ENCODE results near the gene AREG.
A peak's percentile ranks its signal among the peaks of the same experiment; 100 is the strongest.

Gene AREG

DNA sequence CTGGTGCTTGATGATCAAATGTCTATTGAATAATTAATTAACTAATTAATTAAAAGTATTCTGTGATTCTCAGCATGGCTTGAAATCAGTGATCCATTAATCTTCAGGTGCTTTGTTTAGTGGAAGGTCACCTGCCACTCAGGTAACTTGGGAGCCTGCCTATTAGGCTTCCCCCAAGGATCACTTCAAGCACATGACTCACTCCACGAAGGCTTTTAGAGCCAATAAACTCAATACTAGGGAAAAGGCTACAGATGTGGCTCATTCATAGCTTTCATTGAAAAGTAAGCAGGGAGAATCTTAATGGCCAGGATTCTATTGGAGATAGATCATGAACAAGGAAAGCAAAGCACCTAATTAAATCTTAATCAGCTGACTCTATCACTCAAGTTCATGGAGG lies 21.3 kb downstream of the AREG start:
- no peak for DNase-seq

- DNase-seq = peak in 2 of 3 experiments; percentile 4 to 23
Observed at GRCh38 chr4:74471264-74471663, 26.3 kb downstream of the AREG start.

DNA sequence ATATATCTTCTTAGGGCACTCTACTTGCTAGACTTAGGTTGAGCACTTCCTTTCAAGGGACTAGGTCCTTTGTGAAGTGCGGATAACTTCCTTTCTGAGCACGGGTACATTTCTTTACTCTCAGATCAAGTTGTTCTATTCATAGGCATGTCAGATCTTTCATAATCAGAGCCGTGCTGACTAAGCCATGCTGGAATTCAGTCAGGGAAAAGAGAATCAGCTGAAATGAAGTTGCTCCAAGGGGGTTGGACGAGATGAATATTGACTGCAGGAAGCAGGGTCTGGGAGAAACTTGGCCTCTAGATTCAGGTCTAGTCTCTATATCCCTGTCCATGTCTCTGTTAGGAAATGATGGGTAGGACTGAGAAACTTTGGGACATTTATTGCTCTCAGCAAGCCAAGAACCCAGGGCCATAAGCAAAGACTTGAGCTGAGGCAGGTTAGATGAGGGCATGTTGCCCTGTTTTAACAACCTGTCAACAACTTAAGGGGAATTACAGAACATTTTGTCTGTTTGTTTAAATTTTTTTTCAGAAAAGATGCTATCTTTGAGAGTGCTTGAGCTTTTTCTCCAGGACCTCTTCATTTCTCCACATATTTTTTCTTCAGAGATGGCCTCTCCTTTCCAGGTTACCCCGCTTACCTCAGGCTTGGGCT lies 28.3 kb downstream of the AREG start:
- no peak for DNase-seq

DNA sequence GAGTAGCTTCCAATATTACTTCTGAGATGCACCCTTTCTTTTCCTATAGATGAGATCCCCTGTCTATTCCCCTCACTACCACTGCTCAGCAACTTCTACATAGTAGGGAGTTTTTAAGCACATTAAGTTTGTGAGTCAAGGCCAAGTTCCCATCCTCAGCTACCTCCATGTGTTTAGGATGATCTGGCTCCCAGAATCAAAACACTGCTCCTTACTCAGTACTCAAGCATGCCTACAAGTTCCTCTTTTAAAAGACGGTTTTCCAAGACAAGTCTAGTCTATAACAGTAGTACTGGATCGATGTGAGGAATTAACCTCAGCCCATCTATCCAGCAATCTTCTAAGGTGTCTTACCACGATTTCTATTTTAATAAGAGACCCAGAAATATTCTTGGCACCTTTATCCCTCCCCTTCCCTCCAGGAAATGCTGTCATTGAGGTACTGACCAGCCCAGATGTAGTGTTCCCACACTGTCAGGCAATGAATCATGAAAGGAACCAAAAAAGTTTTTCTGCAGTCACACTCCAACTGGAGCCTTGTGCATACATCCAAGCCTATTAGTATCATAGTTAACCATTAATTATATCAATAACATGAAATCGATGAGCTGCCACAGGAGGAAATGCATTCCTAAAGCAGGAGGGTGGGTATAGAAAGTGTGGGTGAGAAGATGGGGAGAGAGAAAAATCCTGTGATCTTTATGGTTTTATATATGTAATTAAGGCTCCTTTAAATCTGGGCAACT lies 29.6 kb downstream of the AREG start:
- DNase-seq = no peak

DNA sequence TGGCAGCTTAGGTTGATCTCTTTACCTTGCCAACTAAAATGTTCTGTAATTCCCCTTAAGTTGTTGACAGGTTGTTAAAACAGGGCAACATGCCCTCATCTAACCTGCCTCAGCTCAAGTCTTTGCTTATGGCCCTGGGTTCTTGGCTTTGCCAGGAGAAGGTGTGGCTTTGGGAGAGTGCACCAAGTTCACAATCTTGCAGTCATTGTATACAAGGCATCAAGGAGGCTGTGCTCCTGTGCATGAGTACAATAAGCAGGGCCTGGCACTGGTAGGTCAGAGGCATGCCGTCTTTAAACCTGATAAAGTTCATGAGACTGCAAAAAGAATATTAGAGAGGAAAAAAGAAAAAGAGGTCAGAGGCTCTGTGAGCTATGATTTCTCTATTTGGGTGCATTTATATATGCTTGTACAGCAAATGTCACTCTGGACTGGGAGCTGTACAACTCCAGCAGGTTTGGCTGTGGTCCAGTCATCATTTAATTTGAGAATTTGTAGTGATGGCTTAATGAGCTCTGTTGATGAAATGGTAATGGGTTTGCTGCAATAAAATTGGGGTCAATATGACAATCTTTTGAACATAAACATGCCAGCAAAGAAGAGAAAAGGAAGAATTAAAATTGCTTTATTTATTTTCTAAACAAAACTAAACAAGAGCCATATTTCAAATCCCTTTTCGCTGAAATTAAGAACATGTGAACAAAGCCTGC lies 30.3 kb downstream of the AREG start:
- no peak for DNase-seq

GRCh38 chr4:74475946-74476345 lies 31.0 kb downstream of the AREG start:
- no peak for DNase-seq

DNA sequence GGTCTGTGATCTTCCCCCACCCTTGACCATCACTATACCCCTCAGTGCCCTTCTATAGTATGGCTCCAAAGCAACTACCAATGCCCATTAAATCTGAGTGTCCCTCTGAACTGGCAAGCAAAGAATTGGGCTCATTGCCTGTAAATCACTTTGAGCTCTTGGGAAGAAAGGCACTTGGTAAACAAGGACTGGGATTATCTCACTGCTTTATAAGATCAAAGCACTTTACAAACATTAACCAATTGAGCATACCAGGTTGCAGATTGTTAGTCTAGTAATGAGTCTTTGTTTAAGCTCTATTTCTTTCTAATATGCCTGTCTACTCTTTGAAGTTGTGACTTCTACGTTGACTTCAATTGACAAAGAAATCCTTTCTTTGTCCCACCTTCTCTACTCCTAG lies 34.1 kb downstream of the AREG start:
- DNase-seq = no peak

DNA sequence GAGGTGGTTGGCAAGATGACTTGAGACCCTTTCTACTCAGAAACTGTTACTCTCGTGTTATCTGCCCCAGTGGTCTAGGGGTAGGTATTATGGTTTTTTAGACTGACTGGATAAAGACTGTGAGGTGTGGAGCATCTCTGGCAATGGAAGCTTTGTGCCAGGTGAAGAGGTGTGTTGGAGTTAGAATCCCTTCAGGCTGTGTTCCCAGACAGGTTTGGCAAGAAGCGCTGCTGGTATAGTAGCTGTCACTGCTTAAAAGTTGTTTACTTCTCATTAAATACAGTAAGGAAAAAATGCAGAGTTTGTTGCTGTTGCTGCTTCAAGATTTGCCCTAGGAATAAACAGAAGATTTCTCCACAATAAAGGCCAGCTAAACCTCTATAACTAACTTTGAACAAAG lies 35.3 kb downstream of the AREG start:
- peak in 1 of 3 experiments; percentile 22 for DNase-seq

DNA sequence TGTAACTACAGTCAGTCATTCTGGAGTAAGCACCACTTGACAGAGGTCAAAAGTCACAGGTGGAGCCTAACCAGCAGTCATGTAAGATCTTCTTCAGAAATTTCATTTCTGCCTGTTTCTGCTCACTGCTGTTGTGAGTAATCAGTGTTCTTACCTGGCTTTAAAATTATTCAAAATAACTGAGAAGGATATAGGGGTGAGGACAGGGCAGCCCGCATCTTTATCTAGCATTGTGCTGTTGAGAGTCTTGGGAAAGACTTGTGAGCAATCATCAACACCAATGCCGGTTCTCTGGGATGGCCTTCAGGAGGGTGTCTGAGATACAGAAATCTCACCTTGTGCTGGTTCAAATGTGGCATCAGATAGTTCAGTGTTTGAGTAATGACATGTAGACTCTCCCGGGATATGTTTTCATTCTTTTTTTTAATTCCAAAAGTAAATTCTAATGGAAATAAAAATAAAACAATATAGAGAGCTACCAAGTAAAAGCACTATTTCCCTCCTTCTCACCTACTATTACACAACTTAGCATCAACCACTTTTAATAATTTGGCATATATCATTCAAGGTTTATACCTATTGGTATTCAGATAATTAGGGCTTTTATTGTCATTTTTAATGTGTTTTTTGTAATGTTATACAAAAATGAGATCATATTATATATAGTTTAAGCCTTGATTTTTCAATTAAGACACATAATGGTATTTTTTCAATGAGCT lies 37.1 kb downstream of the AREG start:
- no peak for DNase-seq

GRCh38 chr4:74483226-74483911 lies 38.4 kb downstream of the AREG start:
- DNase-seq = no peak

DNA sequence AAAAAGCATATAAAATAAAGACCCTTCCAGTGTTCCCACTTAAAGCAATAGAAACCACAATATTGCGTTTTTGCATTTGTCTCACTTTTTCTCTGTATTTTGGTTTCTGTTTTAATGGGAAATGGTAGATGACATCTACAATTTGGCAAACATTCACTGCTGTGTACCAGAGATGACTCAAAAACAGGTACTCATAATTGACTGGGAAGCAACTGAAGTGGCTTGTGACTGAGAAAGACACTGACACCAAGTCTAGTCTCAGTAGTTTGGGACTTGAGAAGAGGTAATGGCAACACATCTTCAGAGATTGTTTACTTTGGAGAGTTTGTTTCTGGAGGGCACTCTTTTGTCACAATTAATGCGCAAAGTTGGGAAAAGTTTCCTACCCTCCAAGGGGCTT lies 42.0 kb downstream of the AREG start:
- no peak for DNase-seq

DNA sequence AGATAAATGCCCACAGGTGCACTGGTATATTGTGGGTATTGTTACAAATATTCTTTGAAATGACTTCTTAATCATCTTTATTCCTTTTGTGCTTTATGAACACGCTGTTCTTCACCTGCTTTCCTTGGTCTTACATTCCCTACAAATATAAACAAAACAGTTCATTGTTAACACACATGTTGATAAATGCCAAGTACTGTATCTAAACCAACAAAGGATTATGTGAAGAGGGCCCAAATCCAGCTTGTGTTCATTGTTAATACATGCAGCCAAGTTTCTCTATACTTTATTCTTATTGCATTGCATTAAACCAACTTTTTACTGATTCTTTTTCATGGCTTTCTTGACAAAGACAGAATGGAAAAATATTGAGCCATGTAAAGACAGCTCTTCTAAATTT lies 42.8 kb downstream of the AREG start:
- DNase-seq = no peak

- no peak for DNase-seq
Observed at GRCh38 chr4:74490736-74491135, 45.8 kb downstream of the AREG start.

DNA sequence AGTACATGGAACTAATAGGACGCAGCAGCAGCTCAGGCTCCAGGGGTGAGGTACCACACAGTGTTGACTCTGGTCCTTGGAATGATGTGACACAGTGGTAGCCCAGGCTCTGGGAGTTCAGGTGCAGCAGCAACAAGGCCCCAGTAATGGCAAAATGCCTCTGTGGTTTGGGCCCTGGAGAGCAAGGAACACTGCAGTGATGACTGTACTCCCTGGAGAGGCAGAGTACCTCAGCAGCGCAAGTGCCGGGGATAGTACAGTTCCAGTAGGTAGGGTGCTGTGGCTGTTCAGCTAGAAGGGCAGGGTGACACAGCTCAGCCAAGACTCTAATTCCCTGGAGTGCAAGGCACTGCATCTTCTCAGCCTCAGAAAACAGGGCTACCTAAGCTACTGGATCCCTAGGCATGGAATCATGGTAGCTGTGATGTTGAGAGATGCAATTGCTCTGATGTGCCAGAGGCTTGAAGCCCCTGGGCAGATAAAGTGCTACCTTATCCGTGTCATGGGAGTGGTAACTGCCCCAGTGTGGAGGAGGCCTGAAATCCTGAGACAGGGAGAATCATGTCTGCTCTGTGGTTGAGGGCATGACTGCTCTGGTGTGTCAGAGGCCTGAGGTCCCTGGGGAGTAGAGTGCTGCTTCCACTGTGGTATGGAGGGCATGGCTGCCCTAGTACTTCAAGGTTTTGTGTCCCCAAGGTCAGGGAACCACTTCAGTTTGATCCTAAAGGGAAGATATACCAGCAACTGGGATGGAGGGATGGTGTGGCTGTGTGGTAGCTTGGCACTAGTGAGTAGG lies 55.2 kb downstream of the AREG start:
- DNase-seq = no peak

- no peak for DNase-seq
Observed at GRCh38 chr4:74501579-74501978, 56.6 kb downstream of the AREG start.

DNA sequence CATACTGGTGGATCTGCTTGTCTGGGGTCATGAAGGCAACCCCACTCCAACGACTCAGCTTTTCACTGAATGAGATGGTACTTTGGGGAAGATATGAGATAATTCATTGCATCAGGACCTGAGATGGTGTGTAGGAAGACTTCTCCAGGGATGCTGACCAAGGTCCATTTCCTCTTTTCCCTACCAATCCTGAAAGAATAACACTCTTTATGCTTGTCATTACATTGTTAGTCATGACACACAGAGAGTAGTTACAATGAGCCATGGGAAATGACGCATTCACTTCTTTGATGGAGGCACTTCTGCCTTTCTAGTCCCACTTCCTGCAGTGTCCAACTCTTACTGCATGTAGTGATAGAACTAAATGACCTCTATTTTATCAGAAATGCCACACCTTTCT lies 58.6 kb downstream of the AREG start:
- no peak for DNase-seq

GRCh38 chr4:74504212-74504611 lies 59.3 kb downstream of the AREG start:
- DNase-seq = no peak
